Colonic mucosa (tissue), 4 donors: ENCODE data around the gene CABP4. TPM values are rescaled to one million over a fixed set of nuclear protein-coding genes. Genes with fewer than 3 reads are reported as not detected.
A peak's percentile ranks its signal among the peaks of the same experiment; 100 is the strongest.

Experiments used
- DNase-seq: peaks from one replicate; pipeline ENCODE4 v3.0.0-alpha.2; 2020
- H3K27ac ChIP-seq: fragments of 200-600 bp; one replicate; pipeline ENCODE4 v1.8.0; 2021
- H3K27me3 ChIP-seq: fragments of 200-600 bp; one replicate; pipeline ENCODE4 v1.8.0; 2021
- H3K36me3 ChIP-seq: fragments of 200-600 bp; one replicate; pipeline ENCODE4 v1.8.0; 2021
- H3K4me1 ChIP-seq: fragments of 200-600 bp; one replicate; pipeline ENCODE4 v1.8.0; 2021; ENCODE audit warnings: mild to moderate bottlenecking
- H3K4me3 ChIP-seq: fragments of 200-600 bp; one replicate; pipeline ENCODE4 v1.8.0; 2021
- H3K9ac ChIP-seq, 2 donors: one replicate each; pipeline ENCODE4 v1.7.0; 2013; ENCODE audit warnings: control low read depth in 2 of 2, low read depth in 2 of 2, low read length in 2 of 2
- H3K9me3 ChIP-seq: fragments of 200-600 bp; one replicate; pipeline ENCODE4 v1.8.0; 2021
- intact Hi-C: fragments of 100-400 bp; cut with DNase I; formaldehyde crosslinking; loops from one replicate; pipeline ENCODE4 v1.14.1; 2022
- total RNA-seq, 2 donors: library from RNA; stranded (reverse); fragmentation: NEBNext Ultra II Directional in 1 of 2; extraction: Animal tissue kit (Norgen Biotek cat#: 25700) in 1 of 2; gene quantifications; one replicate each; pipeline ENCODE4 v1.2.1, GENCODE V29; 2021
- TF ChIP-seq, protein P1 (sequence below): fragments of 200-600 bp; IDR thresholded peaks from one replicate; pipeline ENCODE4 v1.8.0; 2022; ENCODE audit warnings: antibody characterized with exemption, mild to moderate bottlenecking
- donor health status: healthy.
- donor health status: DM: no; HTN: no; CAD: no.
- donor health status: DM: no; HTN: no; CAD: no.

The CABP4 gene
- total RNA-seq, 2 donors from 2014 or later, result 0.20 to 0.53 TPM

DNA sequence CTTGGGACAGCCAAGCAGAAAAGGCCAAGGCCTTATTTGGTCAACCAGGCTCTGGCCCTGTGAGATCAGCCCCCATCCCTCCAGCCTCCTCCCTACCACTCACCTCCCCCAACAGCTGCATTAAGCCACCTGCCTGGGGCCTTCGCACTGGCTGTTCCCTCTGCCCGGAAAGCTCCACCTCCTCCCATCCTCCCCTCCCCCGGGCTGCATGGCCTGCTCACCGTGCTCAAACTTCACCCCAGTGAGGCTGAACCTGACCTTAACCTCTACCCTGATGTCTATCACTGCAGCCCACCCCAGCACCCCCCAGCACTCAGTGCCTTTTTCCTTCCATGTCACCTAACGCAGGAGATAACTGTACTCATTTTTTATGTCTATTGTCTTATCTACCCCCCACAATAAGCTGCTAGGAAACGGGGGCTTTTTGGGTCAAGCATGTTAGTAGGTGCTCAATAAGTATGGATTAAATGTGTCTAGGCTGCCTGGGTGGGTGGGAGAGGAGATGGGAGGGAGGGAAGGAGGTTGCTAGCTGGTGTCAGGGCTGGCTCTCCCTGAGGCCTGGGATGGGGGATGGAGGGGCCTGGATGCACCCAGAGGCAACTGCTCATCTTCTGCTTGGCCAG, 18.6 kb upstream of the CABP4 start:
- Histone ChIP-seq H3K27me3 (no peaks in the 10 kb centered on the region), H3K36me3 (peaks cover 12% of the 10 kb centered on the region), H3K9ac (peak overlapping the region; percentile 26 to 50), H3K9me3 (no peaks in the 10 kb centered on the region), H3K27ac (peak overlapping the region; percentile 56), H3K4me3 (peak overlapping the region; percentile 24), H3K4me1 (no peaks in the 10 kb centered on the region)
- TF ChIP-seq, protein P1, sequence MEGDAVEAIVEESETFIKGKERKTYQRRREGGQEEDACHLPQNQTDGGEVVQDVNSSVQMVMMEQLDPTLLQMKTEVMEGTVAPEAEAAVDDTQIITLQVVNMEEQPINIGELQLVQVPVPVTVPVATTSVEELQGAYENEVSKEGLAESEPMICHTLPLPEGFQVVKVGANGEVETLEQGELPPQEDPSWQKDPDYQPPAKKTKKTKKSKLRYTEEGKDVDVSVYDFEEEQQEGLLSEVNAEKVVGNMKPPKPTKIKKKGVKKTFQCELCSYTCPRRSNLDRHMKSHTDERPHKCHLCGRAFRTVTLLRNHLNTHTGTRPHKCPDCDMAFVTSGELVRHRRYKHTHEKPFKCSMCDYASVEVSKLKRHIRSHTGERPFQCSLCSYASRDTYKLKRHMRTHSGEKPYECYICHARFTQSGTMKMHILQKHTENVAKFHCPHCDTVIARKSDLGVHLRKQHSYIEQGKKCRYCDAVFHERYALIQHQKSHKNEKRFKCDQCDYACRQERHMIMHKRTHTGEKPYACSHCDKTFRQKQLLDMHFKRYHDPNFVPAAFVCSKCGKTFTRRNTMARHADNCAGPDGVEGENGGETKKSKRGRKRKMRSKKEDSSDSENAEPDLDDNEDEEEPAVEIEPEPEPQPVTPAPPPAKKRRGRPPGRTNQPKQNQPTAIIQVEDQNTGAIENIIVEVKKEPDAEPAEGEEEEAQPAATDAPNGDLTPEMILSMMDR, result no peak
- intact Hi-C loops, result no loop called here
- no peak for DNase-seq

DNA sequence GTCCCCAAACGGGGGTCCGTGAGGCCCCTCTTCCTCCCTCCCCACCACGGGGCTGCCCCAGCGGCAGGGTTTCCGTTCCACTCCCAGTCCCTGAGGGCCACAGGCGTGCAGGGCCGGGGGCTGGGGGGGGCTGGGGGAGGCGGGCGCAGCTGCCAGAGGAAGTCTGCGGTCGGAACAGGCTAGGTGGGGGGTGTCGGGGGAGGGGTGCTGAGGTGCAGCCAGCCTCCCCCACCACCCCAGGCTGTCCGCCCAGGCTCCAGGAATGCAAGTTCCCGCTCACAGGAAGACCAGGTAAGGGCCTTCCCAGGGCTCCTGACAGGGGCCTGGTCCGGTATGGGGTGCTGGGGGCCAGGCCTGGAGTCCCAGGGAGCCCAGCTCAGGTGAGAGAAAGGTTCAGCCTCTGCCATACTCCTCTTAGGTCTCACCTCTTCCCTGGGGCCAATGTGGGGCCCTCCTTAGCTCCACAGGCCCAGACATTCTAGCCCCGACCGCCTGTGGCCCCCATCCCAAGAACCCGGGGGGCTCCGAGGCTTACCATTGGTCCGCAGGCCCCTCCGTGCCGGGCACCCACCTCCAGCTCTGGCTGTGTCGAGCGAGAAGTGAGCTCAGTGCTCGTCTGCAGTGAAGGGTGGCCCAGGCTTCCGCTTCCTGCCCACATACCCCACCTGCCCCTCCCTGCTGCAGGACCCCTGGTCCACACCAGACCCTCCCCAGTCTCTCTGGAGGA, 17.9 kb upstream of the CABP4 start, which contains the start of gene PTPRCAP:
TSS of gene PTPRCAP (minus strand) at position 601 of the 727 bp plus-strand sequence. CDS start at position 538, 63 bp downstream.
- intact Hi-C loops, result no loop called here
- no peaks in the 10 kb centered on the region for H3K27me3 ChIP-seq
- peak within 1 kb of the TSS; percentile 55 to 56 for H3K9ac ChIP-seq
- no peaks in the 10 kb centered on the region for H3K9me3 ChIP-seq
- H3K27ac ChIP-seq, result peak within 1 kb of the TSS; percentile 56
- peak within 1 kb of the TSS; percentile 24 for H3K4me3 ChIP-seq
- H3K36me3 ChIP-seq, result peaks cover 12% of the 10 kb centered on the region
- TF ChIP-seq, protein P1, result no peak
- no peak for DNase-seq
- H3K4me1 ChIP-seq, result peaks cover 6% of the 10 kb centered on the region

DNA sequence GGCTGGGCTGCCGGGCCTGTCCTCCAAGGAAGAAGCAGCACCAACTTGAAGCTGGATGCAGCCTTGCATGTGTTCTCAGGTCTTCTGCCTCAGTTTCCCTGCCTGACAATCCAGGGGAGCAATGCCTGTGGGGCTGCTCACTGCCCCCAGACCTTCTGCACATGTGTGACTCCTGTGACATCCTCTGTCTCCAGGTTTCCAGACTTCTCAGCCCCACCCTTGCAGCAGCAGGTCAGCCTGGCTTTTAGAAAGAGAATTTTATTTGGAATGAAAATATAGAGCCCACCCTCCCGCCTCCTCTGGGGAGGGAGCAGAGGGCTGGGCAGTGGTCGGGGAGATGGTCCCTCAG, 17.4 kb upstream of the CABP4 start:
- Histone ChIP-seq H3K4me1 (peaks cover 11% of the 10 kb centered on the region), H3K27ac (peak overlapping the region; percentile 56), H3K4me3 (peak overlapping the region; percentile 24)

GRCh38 chr11:67438158-67438902, 16.8 kb upstream of the CABP4 start:
- no peak for DNase-seq
- no peaks in the 10 kb centered on the region for H3K9me3 ChIP-seq
- TF ChIP-seq, protein P1, result no peak
- H3K4me1 ChIP-seq, result peaks cover 11% of the 10 kb centered on the region
- H3K27ac ChIP-seq, result peak overlapping the region; percentile 56
- no peaks in the 10 kb centered on the region for H3K27me3 ChIP-seq
- peak overlapping the region; percentile 24 for H3K4me3 ChIP-seq
- intact Hi-C loops, result no loop called here
- H3K36me3 ChIP-seq, result peaks cover 1% of the 10 kb centered on the region
- H3K9ac ChIP-seq, result peak overlapping the region; percentile 34 to 56

More for the DNA sequence above, 17.4 kb upstream of the CABP4 start:
- intact Hi-C loops, result no loop called here
- H3K27me3 ChIP-seq, result no peaks in the 10 kb centered on the region
- peaks cover 7% of the 10 kb centered on the region for H3K36me3 ChIP-seq
- no peak for DNase-seq
- H3K9me3 ChIP-seq, result no peaks in the 10 kb centered on the region
- peak overlapping the region; percentile 55 to 56 for H3K9ac ChIP-seq
- TF ChIP-seq, protein P1, result no peak
